Endothelial cell of coronary artery (primary cell): ENCODE data around the gene CYP2D6. TPM values are rescaled to one million over a fixed set of nuclear protein-coding genes. Genes with fewer than 3 reads are reported as not detected.

Experiments used
- total RNA-seq: library from RNA; depleted of rRNA; stranded (reverse); fragments of >200 nt; gene quantifications from 2 replicates; pipeline ENCODE4 v1.2.3, GENCODE V29; 2014

CYP2D6 gene
- 0.18 and 0.19 TPM in 2 replicates for total RNA-seq

GRCh38 chr22:42130639-42131431 lies at the start of gene CYP2D6:
TSS of gene CYP2D6 (minus strand) at chr22:42130810. CDS start at chr22:42130791, 19 bp downstream.

GRCh38 chr22:42090596-42091454 lies 39.8 kb downstream of the CYP2D6 start, which contains the start of gene NDUFA6:
TSS of gene NDUFA6 (minus strand) at chr22:42090772. CDS start at chr22:42090744, 28 bp downstream.

GRCh38 chr22:42079319-42080251 lies 51.0 kb downstream of the CYP2D6 start, which contains the start of gene SMDT1:
TSS of gene SMDT1 (plus strand) at chr22:42079700. CDS start at chr22:42079769, 69 bp downstream.

Other genes with a start within 250 kb of the CYP2D6 start
- gene SHISA8, start 215.7 kb downstream of the CYP2D6 start, total RNA-seq: not detected in 2 replicates
- under 0.01 TPM in 1 of 2 replicates, not detected in the other for gene TNFRSF13C, start 204.0 kb downstream of the CYP2D6 start, total RNA-seq
- gene CENPM, start 183.7 kb downstream of the CYP2D6 start, total RNA-seq: 9.2 and 22.0 TPM in 2 replicates
- 0.09 TPM in 1 of 2 replicates, not detected in the other for gene SEPTIN3, start 161.4 kb downstream of the CYP2D6 start, total RNA-seq
- gene WBP2NL, start 132.0 kb downstream of the CYP2D6 start, total RNA-seq: under 0.01 and 0.28 TPM in 2 replicates
- gene NAGA, start 60.0 kb downstream of the CYP2D6 start, total RNA-seq: 32.3 and 36.1 TPM in 2 replicates
- gene PHETA2, start 56.6 kb downstream of the CYP2D6 start, total RNA-seq: 16.3 and 22.4 TPM in 2 replicates
- gene SMDT1, start 51.1 kb downstream of the CYP2D6 start, total RNA-seq: 11.1 and 13.6 TPM in 2 replicates
- 48.8 and 56.4 TPM in 2 replicates for gene NDUFA6, start 40.0 kb downstream of the CYP2D6 start, total RNA-seq
- 15.4 and 16.8 TPM in 2 replicates for gene TCF20, start 139.8 kb upstream of the CYP2D6 start, total RNA-seq